Right lobe of liver (tissue), 6 donors: ENCODE results near the gene ZNF609. TPM values are rescaled to one million over a fixed set of nuclear protein-coding genes. Genes with fewer than 3 reads are reported as not detected.

Experiments
- ATAC-seq, 4 donors: fragments of 200-7000 bp; cut with Tn5 transposase; one replicate each; pipeline ENCODE4 v1.9.1; 2020; ENCODE audit warnings: mild to moderate bottlenecking in 4 of 4, moderate library complexity in 4 of 4
- DNase-seq, 3 donors: peaks; one replicate each; pipeline ENCODE4 v3.0.0-alpha.2; 2020
- H3K27ac ChIP-seq, 3 donors: fragments of 200-600 bp; one replicate each; pipeline ENCODE4 v1.8.0; 2022
- H3K27me3 ChIP-seq, 2 donors: fragments of 200-600 bp; one replicate each; pipeline ENCODE4 v1.8.0; 2022
- H3K36me3 ChIP-seq, 4 donors: fragments of 200-600 bp; sonication (generic) in 1 of 4; one replicate each; pipeline versions ENCODE4 v1.5.1 to v1.8.0; 2017 to 2022; ENCODE audit warnings: control low read depth in 1 of 4
- H3K4me1 ChIP-seq, 4 donors: fragments of 200-600 bp; sonication (generic) in 1 of 4; one replicate each; pipeline versions ENCODE4 v1.5.1 to v1.8.0; 2017 to 2022; ENCODE audit warnings: control low read depth in 1 of 4
- H3K4me3 ChIP-seq, 3 donors: fragments of 200-600 bp; one replicate each; pipeline ENCODE4 v1.8.0; 2022
- H3K9me3 ChIP-seq, 4 donors: fragments of 200-600 bp; sonication (generic) in 1 of 4; one replicate each; pipeline versions ENCODE4 v1.5.1 to v1.8.0; 2017 to 2022; ENCODE audit warnings: control low read depth in 1 of 4
- POLR2A ChIP-seq: fragments of 450-650 bp; IDR thresholded peaks from one replicate; pipeline ENCODE4 v1.6.1; 2017; ENCODE audit warnings: antibody characterized with exemption, mild to moderate bottlenecking
- WGBS: methylation state at CpG from one replicate; pipeline ENCODE4 v1.1.6; 2018; ENCODE audit warnings: low coverage, low lambda C conversion rate; ENCODE audit not compliant: insufficient coverage; ENCODE audit errors: missing lambda C conversion rate; 5-methylcytosine and 5-hydroxymethylcytosine counted together
- intact Hi-C, 2 donors: fragments of 100-400 bp; cut with DNase I; formaldehyde crosslinking; loops; one replicate each; pipeline versions ENCODE4 v1.11.2 to v1.14.1; 2022
- small RNA-seq, 2 experiments: library from RNA; depleted of rRNA; stranded (forward); fragments of <200 nt; gene quantifications; one replicate each; pipeline ENCODE3, GENCODE V24; 2016
- total RNA-seq, 6 experiments: library from RNA; depleted of rRNA in 2 of 6; stranded (reverse); fragments of >200 nt in 2 of 6; fragmentation: NEBNext Ultra II Directional in 3 of 6; extraction: Animal tissue kit (Norgen Biotek cat#: 25700) in 3 of 6; gene quantifications; one replicate each; pipeline versions ENCODE4 v1.1.0 to v1.2.4, GENCODE V29; 2016 to 2023
- TF ChIP-seq, protein P1 (sequence below), 4 donors: fragments of 200-600 bp in 3 of 4; fragments of 450-650 bp in 1 of 4; IDR thresholded peaks; one replicate each; pipeline versions ENCODE4 v1.5.1 to v1.8.0; 2016 to 2022; ENCODE audit warnings: antibody characterized with exemption in 4 of 4, mild to moderate bottlenecking in 2 of 4
- donor health status: DM: no; HTN: yes; CAD: no.
- donor health status: DM: no; HTN: no; CAD: no.
- donor health status: DM: no; HTN: no; CAD: no.
- donor health status: DM: no; HTN: yes; CAD: no.
- donor health status: DM: no; HTN: yes; CAD: no.

Gene ZNF609
- total RNA-seq, 6 experiments from 2014 or later = 10.7 to 16.1 (median 13.5) TPM

DNA sequence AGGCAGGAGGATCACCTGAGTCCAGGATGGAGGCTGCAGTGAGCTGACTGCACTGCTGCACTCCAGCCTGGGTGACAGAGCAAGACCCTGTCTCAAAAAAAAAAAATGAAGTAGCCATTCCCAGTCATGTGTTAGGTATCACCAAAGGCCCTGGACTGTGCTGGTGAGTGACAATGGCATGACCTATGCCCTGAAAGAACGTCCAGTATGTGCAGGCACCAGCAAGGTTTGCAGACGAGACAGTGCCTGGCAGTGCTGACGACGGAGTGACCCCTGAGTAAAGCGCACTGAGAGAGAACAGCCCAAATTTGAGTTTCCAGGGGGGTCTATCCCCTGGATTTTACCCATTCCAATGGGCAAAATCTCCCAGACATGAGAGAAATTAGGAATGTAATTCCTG lies 269.8 kb downstream of the ZNF609 start:
- H3K4me3 ChIP-seq = no peak overlapping the region
- no peak for ATAC-seq
- 50% methylated on average over 3 of the region's 5 CpGs for WGBS
- no peaks in the 10 kb centered on the region for H3K9me3 ChIP-seq
- H3K36me3 ChIP-seq = no peaks in the 10 kb centered on the region
- DNase-seq = no peak
- TF ChIP-seq POLR2A = no peak
- TF ChIP-seq, protein P1, sequence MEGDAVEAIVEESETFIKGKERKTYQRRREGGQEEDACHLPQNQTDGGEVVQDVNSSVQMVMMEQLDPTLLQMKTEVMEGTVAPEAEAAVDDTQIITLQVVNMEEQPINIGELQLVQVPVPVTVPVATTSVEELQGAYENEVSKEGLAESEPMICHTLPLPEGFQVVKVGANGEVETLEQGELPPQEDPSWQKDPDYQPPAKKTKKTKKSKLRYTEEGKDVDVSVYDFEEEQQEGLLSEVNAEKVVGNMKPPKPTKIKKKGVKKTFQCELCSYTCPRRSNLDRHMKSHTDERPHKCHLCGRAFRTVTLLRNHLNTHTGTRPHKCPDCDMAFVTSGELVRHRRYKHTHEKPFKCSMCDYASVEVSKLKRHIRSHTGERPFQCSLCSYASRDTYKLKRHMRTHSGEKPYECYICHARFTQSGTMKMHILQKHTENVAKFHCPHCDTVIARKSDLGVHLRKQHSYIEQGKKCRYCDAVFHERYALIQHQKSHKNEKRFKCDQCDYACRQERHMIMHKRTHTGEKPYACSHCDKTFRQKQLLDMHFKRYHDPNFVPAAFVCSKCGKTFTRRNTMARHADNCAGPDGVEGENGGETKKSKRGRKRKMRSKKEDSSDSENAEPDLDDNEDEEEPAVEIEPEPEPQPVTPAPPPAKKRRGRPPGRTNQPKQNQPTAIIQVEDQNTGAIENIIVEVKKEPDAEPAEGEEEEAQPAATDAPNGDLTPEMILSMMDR (IDR thresholded peaks at IDR 0.05) = no peak
- intact Hi-C loops = loop anchor here (5.0 kb wide), 1 partner anchor 82 kb away; no protein-coding TSS in a partner anchor
- no peak overlapping the region for H3K27ac ChIP-seq
- peaks cover 0 to 23% (median 8%) of the 10 kb centered on the region in 4 donors for H3K4me1 ChIP-seq
- no peaks in the 10 kb centered on the region for H3K27me3 ChIP-seq

DNA sequence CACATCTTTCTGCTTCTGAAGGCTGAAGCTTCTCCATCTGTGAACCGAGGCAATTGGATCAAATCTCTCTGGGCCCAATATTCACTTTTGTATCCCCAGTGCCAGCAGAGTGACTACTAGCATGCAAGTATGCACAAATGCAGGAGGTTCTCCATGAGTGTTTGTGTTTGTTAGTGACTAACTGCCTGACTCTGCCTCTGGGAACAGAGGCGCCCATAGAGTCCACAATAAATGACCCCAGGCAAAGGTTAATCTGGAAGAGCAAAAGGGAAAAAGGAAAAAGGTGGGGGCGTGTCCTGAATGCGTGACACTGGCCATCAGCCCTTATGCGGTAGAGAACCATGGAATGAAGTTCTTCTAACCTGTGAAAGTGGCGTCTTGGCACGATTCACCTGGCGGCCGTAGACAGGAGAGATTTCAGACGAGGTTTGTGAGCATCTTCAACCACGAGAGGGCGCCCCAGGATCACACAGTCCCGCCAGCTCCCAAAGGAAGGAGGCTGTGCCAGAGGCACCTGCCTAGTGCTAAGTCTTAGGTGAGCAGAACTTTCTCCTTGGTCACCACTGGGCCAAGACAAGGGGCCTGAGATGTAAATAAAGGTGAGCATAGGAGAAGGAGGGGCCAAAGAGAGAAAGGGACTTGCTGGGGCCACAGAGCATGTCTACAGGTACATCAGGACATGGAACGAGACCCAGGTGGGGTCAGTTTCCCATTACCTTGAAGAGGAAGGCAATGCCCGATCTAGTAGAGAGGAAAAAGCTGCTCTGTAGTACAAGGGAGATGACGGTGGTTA lies 270.8 kb downstream of the ZNF609 start:
- WGBS = 22% methylated on average over 12 of the region's 16 CpGs
- H3K4me1 ChIP-seq = peaks cover 0 to 23% (median 8%) of the 10 kb centered on the region in 4 donors
- DNase-seq (peak; percentile 84 to 90 (median 90)), ATAC-seq (peak; percentile 81 to 90 (median 86))
- intact Hi-C loops = loop anchor here (5.0 kb wide), 1 partner anchor 81 kb away; no protein-coding TSS in a partner anchor
- TF ChIP-seq, protein P1 (IDR thresholded peaks at IDR 0.05) = peak; percentile 87 to 97 (median 88)
- TF ChIP-seq POLR2A = no peak
- peak overlapping the region in 1 of 3 donors; percentile 18 for H3K27ac ChIP-seq
- H3K9me3 ChIP-seq = no peaks in the 10 kb centered on the region
- no peak overlapping the region for H3K4me3 ChIP-seq
- H3K27me3 ChIP-seq = no peaks in the 10 kb centered on the region
- no peaks in the 10 kb centered on the region for H3K36me3 ChIP-seq

DNA sequence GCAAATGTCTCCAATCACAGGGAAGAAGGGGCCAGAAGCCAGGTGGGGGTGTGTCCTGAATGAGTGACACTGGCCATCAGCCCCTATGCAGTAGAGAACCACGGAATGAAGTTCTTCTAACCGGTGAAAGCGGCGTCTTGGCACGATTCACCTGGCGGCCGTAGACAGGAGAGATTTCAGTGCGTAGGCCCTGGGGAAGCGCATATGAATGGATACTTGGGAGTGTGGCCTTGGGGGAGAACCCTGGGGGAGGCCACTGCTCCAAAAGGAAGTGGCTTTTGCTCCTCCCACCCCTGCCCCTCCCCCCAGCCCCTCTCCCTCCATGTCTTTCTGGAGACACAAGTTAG lies 271.4 kb downstream of the ZNF609 start:
- ATAC-seq (peak in 1 of 4 donors; percentile 1), DNase-seq (no peak)
- Histone ChIP-seq H3K27ac (peak overlapping the region in 1 of 3 donors; percentile 18), H3K9me3 (no peaks in the 10 kb centered on the region), H3K4me1 (peaks cover 0 to 23% (median 8%) of the 10 kb centered on the region in 4 donors), H3K4me3 (no peak overlapping the region), H3K27me3 (no peaks in the 10 kb centered on the region), H3K36me3 (no peaks in the 10 kb centered on the region)
- WGBS = 19% methylated on average over 3 of the region's 9 CpGs
- TF ChIP-seq, protein P1 (IDR thresholded peaks at IDR 0.05) = no peak
- TF ChIP-seq POLR2A = no peak
- intact Hi-C loops = loop anchor here (5.0 kb wide), 1 partner anchor 81 kb away; no protein-coding TSS in a partner anchor

DNA sequence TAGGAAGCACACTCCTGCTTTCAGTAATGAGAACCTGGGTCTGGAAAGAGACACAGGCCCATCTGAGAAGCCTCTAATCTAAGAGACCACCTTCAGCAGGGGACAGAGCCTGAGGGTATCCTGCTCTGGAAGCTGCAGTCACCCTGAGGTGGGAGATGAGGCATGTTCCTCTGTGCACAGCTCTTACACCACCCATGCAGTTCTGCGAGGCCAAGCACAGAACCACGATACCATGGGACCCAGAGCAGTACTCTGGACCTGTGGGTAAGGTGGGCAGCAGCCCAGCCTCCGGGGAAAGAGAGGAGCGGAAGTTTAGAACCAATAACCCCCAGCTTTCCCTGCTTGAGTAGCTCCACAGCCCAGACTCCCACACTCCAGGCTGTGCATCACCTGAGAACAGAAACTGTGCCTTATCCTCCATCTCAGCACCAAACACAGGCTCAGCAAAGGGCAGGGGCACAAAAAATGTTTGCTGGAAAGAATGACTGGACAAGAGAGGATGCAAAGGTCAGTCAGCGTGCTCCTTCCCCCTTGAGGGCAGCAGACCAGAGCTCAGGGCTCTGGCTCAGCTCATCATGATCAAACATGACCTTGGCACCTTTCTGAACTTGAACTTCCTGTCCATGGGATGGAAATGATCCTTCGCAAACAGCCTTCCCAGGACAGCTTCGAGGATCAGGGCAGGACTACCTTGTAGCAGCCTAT lies 271.9 kb downstream of the ZNF609 start:
- WGBS = 6% methylated on average over 2 of the region's 7 CpGs
- DNase-seq = peak; percentile 56 to 71 (median 58)
- no peaks in the 10 kb centered on the region for H3K36me3 ChIP-seq
- TF ChIP-seq POLR2A = no peak
- TF ChIP-seq, protein P1 (IDR thresholded peaks at IDR 0.05) = no peak
- H3K4me1 ChIP-seq = peaks cover 0 to 23% (median 8%) of the 10 kb centered on the region in 4 donors
- ATAC-seq = peak; percentile 59 to 76 (median 72)
- H3K27ac ChIP-seq = no peak overlapping the region
- H3K4me3 ChIP-seq = no peak overlapping the region
- no peaks in the 10 kb centered on the region for H3K9me3 ChIP-seq
- intact Hi-C loops = loop anchor here (5.0 kb wide), 1 partner anchor 80 kb away; no protein-coding TSS in a partner anchor
- H3K27me3 ChIP-seq = no peaks in the 10 kb centered on the region

Small RNA genes within 50 kb of the gene (small RNA-seq; reads per million reads assigned to genes)
- gene AC100830.2 = 0 reads per million in 2 experiments
- 0 reads per million in 2 experiments for gene RF00019
- gene RNU6-549P = 0 reads per million in 2 experiments

Other genes with a start within 250 kb of the ZNF609 start
- 1 to 10 TPM; 3.9 to 7.1 (median 5.5) TPM for gene CSNK1G1, start 104.4 kb upstream of the ZNF609 start, total RNA-seq
- gene PCLAF, start 79.1 kb upstream of the ZNF609 start, total RNA-seq = 1 to 10 TPM in 5 of 6 experiments, under 1 TPM in 1; 0.60 to 5.6 (median 2.1) TPM
- gene TRIP4, start 72.7 kb upstream of the ZNF609 start, total RNA-seq = 10 to 100 TPM in 2 of 6 experiments, 1 to 10 TPM in 4; 4.2 to 12.5 (median 9.5) TPM